Retina (tissue), 1 donor: ENCODE results near the gene OSBP2.
"Not testable (repeated sequence)": the region's sequence is repeated elsewhere in the genome, so short reads cannot be mapped to it uniquely, and the experiment has no call there.

ENCODE experiments used
- DNase-seq: peaks from one replicate; pipeline ENCODE4 v3.0.0-alpha.2; 2016

Gene OSBP2

DNA sequence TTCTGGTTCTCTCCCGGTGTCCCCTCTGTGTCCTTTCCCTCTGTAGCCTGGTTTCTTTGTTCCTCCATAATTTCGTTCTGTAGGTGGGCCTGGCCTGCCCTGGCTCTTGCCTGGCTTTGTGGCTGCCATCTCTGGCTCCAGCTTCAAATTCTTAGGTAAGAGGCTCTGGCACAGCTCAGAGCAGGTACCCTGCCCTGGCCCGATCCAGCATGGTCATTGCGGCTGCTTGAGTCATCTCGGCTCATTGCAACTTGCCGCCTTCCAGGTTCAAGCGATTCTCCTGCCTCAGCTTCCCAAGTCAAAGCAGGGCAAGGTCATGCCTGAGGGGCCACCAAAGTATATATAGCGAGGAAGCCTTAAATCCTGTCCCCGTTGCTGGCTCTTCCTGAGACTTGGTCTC lies 76.0 kb downstream of the OSBP2 start:
- no peak for DNase-seq

DNA sequence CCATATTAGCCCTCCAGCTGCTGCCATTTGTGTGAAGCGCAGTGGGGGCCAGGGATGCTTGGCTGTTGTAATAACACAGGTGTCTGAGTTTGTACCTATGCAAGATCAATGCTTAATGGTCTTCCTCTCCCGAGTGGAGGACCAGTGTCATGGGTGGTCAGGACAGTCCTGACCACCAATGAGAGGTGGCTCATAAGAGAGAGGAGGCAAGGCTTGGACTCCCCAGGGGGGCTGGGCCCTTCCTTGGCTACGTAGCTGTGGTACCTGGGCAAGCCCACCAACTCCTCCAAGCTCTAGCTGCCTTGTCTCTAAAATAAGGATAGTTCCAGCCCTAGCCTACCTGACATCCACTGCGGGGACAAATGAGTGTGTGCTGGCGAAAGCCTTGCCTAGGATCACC lies 79.2 kb downstream of the OSBP2 start:
- no peak for DNase-seq

GRCh38 chr22:30774566-30774965 lies 79.9 kb downstream of the OSBP2 start:
- DNase-seq, result no peak

GRCh38 chr22:30776476-30776875 lies 81.8 kb downstream of the OSBP2 start:
- DNase-seq, result no peak

- DNase-seq, result not testable (repeated sequence)
These were observed 82.5 kb downstream of the OSBP2 start for GRCh38 chr22:30777146-30777545.

- peak; percentile 65 for DNase-seq
These were observed 82.9 kb downstream of the OSBP2 start for GRCh38 chr22:30777587-30777986.

GRCh38 chr22:30778261-30778660 lies 83.6 kb downstream of the OSBP2 start:
- no peak for DNase-seq

DNA sequence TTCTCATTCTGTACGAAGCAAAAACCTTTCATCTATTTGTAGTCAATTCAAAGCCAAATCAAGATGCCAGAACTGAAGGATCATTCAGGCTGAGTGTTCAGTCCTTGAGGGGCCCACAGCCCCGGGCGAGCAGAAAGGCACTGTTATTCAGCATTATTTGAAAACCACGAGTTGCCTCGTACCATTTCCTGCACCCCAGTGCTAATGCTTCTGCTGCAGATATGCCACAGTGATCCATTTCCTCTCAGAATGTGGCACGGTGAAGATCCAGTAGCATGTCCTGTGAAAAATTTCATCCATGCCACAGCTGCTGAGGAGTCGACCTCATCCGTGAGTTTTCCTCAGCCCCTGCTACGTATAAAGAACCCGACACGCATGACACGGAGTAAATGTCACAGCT lies 85.4 kb downstream of the OSBP2 start:
- DNase-seq, result no peak

DNA sequence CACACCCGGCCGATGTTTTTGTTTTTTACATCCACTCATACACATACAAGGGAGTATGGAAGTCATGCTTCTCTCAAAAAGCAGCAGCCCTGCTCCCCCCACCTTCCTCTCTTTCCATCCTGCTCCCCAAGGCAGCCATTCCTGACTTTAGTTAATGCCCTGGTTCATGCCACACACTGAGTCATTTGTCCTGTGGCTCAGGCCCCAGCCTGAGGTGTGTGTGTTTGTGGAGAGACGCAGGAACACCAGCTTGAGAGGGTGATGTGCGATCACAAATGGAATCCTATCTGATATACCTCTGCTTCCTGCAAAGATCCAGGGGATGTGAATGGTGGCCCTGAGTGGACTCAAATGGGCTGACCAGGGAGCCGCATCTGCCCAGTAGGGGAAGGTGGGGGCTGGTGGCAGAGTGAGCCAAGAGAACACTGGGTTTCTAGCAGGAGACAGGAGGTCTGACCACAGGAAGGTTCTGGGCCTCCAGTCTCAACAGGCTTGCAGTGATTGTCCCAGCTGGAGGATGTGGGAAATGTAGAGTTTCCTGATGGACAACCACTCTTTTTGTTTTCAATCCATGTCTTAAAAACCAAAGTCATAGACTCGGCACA lies 86.7 kb downstream of the OSBP2 start:
- no peak for DNase-seq

- no peak for DNase-seq
These were observed 87.9 kb downstream of the OSBP2 start for GRCh38 chr22:30782613-30783012.

DNA sequence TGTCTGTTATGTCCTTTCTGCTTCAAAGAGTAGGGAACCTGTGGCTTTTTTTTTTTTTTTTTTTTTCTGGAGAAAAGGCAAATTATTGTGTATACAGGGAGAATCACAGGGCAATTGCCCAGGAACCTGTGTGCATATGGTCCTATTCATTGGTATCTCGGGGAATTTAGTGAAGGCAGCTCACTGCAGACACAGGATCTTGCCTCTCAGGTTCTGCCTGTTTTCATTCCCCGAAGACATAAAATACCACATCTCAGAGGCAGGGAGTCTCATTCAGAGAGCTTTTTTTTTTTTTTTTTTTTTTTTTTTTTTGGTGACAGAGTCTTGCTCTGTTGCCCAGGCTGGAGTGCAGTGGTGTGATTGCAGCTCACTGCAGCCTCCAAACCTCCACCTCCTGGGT lies 88.3 kb downstream of the OSBP2 start:
- DNase-seq, result no peak

DNA sequence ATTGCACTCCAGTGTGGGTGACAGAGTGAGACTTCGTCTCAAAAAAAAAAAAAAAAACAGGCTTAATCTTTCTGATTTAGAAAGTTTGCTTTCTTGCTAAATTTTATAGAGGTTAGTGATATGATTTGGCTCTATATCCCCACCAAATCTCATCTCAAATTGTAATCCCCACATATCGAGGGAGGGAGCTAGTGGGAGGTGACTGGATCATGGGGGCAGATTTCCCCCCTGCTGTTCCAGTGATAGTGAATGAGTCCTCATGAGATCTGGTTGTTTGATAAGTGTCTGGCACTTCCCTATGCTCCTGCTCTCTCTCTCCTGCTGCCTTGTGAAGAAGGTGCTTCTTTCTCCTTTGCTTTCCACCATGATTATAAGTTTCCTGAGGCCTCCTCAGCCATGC lies 90.9 kb downstream of the OSBP2 start:
- DNase-seq, result no peak

DNA sequence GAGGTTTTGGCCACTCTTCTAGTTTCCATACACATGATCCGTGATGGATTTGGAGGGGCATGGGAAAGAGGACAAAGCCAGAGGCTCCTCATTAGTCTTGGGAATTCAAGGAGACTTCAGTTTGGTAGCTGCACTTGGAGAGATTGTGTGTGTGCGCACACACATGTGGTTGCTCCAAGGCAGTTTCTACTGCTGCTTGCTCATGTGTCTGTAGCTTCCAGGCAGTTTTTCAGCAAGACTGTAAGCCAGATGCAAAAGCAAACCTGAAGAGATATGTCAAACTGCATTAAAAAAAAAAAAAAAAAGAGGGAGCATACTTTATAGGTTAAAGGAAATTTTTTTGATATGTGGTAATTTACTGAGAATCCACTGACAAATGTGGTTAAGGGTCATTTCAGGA lies 95.7 kb downstream of the OSBP2 start:
- no peak for DNase-seq

DNA sequence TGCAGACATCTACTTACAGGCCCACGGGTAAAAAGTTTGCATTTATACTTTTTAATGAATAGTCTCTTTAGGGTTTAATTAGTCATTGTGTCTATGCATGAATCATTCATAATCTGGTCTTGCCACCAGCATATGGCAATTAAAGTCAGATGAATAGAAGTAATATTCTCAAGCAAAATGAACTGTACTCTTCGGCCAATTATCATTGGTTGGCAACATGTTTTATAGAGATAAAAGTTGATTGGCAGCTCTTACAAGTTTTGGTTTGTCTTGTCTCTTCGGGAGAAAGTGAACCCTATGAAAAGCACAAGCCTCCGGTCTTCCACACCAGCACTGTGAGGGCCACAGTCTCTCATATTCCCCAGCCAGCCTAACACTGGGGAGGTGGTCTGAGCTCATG lies 97.8 kb downstream of the OSBP2 start:
- no peak for DNase-seq

- no peak for DNase-seq
These were observed 100.4 kb downstream of the OSBP2 start for GRCh38 chr22:30795118-30795517.

GRCh38 chr22:30801695-30802094 lies 107.0 kb downstream of the OSBP2 start:
- DNase-seq, result no peak

DNA sequence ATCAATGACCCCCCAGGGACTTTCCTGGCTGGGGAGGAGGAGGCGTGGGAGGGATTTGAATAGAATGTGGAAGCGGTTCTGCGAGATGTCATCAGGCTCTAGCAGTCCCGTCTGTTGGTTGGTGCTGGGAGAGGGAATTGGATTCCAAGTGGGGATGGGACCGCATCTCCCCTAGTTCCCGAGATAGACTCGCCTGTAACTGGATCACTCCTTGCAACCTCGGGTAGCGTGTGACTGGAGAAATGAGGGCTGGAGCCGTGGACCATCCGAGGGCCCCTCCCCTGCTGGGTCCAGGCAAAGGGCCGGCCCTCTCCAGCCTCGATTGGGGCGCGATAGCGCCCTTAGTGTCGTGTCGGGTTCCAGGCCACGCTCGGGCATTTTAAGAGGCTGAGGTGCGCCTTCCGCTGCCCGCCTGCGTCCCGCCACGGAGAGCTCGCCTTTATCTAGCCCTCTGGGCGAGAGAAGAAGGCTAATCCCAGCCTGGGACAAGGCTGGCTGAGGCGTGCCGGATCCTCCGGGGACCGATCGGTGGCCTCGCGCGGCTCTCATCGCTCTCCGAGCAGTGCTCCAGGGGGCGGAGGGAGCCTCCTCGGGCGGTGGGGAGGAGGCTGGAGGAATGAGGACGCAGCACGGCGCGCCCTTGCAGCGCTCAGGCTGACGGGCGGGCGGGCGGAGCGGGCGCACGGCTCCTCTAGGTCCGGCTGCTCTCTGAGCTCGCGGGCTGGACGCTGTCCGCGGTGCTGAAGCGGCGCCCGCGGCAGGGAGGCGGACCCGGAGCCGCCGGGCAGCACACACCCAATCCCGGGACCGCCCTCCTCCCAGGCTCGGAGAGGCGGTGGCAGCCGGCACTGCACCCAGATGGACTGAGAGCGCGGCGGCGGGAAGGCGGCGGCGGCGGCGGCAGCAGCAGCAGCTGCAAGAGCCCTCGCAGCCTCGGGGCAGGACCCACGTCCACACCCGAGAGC lies 107.8 kb downstream of the OSBP2 start:
- DNase-seq, result peak; percentile 93

- no peak for DNase-seq
These were observed 109.0 kb downstream of the OSBP2 start for GRCh38 chr22:30803679-30804078.

DNA sequence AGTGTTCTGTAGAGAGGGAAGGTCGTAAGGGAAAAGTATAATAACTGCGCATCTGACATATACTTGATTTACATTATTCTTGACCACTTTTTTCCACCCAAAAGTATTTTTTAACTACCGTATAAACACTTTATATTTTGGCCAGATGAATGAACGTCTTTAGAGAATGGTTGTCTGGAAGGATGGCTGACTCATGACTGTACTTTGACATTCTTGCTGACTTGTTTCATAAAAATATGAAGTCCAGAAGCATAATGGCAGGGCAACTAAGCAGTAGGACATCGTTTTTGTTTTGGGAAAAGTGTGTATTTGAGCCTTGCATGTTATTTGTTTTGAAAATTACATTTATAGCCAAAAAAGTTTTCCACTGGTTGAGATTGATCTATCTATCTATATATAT lies 110.0 kb downstream of the OSBP2 start:
- DNase-seq, result no peak

- DNase-seq, result no peak
These were observed 111.8 kb downstream of the OSBP2 start for GRCh38 chr22:30806391-30806861.

- no peak for DNase-seq
These were observed 114.4 kb downstream of the OSBP2 start for GRCh38 chr22:30809086-30809485.

- DNase-seq, result no peak
These were observed 115.4 kb downstream of the OSBP2 start for GRCh38 chr22:30810105-30810504.

- no peak for DNase-seq
These were observed 119.3 kb downstream of the OSBP2 start for GRCh38 chr22:30813936-30814335.

DNA sequence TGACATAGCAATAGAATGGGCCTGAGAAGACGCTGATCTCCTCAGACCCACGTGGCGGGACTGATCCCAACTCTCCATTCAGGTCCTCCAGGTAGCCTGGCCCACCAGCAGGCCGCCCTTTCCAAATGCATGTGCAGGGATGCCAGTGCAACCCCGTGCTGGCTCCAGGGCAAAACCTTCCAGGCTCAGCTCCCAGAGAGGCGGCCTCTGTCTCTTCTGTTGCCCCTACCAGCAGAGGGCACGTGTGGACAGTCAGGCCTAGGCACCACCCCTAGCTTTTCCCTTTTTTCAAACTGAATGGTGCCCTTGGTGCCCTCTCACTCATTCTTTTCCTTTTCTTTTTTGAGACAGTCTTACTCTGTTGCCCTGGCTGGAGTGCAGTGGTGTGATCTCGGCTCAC lies 121.7 kb downstream of the OSBP2 start:
- DNase-seq, result no peak
